GM19468 (cell line): ENCODE data around the gene SORCS1.

Experiments used
- ATAC-seq: cut with Tn5 transposase; IDR thresholded peaks from one replicate; pipeline ENCODE4 v1.9.1; 2021; ENCODE audit warnings: mild to moderate bottlenecking, moderate library complexity, moderate number of reproducible peaks; ENCODE audit not compliant: unreplicated experiment; ENCODE audit errors: extremely low read depth

SORCS1 gene

DNA sequence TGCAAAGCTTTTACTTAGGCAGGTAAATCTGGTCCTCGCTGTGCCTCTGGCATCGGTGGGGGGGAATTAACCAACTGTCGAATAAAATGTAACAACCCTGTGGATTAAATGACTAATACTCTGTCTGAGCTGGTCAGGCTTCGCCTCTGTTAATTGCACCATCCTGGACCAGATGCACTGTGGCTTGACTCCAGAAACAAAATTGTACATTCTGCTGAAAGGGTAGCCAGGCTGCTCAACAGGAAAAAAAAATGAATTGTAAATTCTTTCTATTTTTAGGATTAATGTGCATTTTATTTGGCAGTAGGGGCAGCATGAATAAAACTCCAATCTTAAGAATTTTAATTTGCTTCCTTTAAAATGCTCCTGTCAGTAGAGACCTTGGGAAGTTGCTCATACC is 389.4 kb downstream of the SORCS1 start:
- ATAC-seq, result no peak

DNA sequence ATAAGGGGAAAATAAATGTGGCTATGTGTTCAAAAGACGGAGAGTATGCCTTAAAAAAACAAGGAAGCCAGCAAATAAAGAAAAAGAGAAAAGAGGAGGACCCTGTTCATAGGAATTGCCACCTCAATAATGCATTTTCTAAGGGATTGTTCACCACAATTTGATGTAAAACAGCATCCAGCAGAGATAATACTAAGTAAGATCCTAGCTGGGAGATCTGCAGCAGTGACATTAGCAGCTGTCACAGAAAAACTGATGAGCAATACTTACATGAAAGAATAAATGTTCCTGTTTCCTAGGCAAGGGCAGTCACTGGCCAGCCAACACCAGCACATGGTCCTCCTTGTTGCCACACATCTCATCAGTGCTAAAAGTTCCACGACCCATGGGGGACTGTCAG is 391.5 kb downstream of the SORCS1 start:
- ATAC-seq, result no peak

- no peak for ATAC-seq
Observed at GRCh38 chr10:106771154-106771553, 393.4 kb downstream of the SORCS1 start.

DNA sequence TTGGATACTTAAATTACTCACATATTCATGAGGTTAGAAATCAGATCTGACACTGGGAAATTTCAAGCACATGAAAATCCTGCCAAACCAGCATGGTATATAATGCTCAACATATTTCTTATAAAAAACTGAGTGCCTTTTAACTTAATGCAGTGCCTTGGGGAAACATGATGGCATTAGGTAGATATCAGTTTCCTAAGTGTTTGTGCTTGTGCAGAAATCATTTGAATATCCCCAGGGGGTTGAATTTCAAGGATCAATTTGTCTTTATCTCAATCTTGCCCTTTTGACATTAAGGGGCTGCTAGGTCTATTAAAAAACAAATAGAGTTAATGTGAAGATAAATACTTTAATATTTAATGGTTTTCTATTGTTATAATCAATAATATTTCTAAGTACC is 396.3 kb downstream of the SORCS1 start:
- no peak for ATAC-seq

DNA sequence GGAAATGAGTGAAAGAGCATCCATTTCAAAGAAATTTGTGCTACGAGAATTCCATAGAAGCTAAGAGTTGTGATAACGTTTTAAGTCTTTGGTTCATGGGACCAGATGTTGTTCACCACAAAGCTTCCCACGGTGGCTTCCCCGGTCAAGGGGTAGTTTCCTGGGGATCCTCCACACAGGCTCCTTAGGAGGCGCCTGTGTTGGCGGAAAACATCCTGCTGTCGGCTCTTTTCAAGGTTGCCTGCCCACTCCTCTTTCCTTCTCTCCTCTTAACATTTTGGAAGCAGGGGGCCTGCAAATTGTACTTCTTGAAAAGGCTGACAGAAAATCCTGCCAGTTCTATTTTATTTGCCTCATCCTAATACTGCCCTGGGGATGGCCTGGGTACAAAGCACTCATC is 398.6 kb downstream of the SORCS1 start:
- ATAC-seq, result no peak

GRCh38 chr10:106765241-106765754 is 399.2 kb downstream of the SORCS1 start:
- ATAC-seq, result no peak

- ATAC-seq, result no peak
Observed at GRCh38 chr10:106764360-106764759, 400.1 kb downstream of the SORCS1 start.

DNA sequence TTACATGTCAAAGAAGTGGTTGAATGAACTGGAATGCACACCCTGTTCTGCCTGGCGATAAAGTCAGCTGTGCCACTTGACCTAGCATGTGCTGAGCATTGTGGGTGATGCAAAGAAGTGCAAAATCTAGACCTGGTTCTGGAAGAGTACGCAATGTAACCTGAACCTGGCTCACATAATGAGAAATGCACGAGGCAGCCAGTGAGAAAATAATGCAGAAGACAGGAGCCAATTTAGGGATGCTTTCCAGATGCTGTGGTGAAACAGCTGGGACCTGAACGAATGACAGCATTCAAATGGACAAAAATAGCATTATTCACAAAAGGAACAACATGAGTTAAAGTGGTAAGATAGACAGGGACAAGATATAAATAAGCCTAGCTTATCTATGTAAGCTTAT is 402.6 kb downstream of the SORCS1 start:
- no peak for ATAC-seq

DNA sequence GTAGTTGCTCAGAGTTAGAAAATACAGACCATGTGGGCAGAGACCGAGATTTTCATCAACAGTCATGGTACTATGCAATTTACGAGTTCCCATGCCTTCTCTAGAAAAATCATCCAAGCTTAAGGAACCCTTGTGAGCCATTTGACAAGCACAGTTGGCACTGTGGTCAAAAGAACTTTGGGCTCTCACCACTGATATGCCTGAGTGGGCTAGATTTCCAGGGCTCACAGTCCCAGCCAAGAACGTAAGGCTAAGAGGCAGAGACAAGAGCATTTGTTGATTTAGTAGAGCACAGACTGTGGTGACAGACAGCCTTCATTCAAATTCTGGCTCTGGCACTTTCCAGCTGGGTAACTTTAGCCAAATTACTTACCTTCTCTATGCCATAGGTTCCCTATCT is 407.0 kb downstream of the SORCS1 start:
- ATAC-seq, result no peak

GRCh38 chr10:106751091-106751490 is 413.4 kb downstream of the SORCS1 start:
- ATAC-seq, result no peak

GRCh38 chr10:106746868-106747267 is 417.6 kb downstream of the SORCS1 start:
- no peak for ATAC-seq

DNA sequence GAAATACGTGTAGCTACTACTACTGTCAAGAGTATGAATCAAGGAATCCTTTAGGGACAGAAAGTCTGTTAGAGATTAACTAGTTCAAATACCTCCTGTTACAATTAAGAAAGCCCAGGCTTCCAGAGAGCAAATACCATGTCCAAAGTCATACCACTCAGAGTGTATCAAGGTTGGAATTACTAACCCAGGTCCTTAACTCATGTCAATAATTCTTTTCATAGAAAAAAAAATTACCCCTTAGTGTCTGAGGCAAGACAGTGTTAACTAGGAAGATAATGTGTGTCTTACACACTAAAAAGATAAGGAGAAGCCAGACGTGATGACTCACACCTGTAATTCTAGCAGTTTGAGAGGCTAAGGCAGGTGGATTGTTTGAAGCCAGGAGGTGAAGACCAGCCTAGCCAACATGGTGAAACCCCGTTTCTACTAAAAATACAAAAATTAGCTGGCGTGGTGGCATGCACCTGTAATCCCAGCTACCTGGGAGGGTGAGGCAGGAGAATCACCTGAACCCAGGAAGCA is 423.4 kb downstream of the SORCS1 start:
- no peak for ATAC-seq

DNA sequence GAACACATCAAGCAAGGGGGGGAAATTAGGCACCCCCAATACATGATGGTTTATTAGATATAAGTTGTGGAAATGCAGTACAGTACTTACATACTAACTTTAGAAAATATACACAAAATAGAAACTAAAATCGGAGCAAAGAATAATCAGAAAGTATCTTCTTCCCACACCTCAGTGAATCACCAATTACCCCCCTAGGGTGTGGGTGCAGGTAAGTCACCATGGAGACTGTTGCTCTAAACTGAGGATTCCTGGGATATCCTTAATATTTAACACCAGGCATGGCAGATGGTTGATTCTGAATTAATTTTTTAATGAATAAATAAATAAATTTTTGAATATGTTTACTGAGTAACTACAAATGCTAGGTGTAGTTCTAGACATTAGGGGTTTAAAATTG is 424.4 kb downstream of the SORCS1 start:
- no peak for ATAC-seq

GRCh38 chr10:106734220-106734619 is 430.3 kb downstream of the SORCS1 start:
- no peak for ATAC-seq

DNA sequence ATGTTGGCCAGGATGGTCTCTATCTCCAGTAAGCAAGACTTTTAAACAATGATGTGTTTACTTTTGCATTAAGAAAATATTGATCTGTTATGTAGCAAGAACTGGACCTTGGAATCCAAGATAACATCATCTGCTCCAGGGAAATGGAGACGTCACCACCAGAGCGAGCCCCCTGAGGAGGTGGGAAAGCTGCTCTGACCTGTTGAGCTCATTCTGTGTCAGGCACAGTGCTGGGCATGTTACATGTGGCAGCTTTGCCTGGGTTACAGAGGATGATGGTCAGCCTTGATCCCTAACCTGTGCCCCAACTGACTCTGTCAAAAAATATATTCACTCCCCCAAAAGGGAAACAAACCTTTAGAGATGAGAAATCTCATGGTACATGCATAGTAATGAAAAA is 436.3 kb downstream of the SORCS1 start:
- no peak for ATAC-seq

DNA sequence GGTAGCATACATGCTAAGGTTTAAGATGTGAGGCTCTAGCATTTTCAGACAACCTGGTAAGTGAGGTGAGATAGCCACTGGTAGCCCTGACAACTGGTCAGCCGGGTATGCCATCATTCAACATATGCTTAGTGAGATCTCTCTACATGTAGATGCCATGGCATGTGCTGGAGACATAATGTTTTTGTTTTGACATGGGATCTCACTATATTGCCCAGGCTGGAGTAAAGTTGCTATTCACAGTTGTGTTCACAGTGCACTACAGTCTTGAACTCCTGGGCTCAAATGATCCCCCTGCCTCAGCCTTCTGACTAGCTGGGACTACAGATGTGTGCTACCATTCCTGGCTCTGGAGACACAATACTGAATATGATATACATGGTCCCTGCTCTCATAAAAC is 437.3 kb downstream of the SORCS1 start:
- no peak for ATAC-seq

GRCh38 chr10:106722524-106722923 is 442.0 kb downstream of the SORCS1 start:
- no peak for ATAC-seq

DNA sequence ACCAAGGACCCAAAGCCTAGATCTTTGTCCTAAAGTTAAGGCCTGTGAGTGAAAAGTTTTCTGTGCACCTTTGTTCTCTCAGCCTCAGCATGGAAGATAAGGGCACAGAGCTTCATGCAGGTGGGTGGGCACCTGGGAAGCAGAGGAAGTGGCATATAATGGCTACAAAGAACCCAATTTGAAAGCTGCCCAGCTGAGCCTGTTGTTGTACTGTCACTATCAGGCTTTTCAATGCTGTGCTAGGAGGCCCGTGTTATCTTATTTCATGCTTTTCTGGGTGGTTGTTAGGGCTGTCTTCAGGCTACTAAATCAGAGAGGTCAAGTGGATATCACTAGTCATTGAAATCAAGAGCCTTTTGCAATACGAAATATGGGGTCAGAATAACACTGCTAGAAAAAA is 443.8 kb downstream of the SORCS1 start:
- no peak for ATAC-seq

DNA sequence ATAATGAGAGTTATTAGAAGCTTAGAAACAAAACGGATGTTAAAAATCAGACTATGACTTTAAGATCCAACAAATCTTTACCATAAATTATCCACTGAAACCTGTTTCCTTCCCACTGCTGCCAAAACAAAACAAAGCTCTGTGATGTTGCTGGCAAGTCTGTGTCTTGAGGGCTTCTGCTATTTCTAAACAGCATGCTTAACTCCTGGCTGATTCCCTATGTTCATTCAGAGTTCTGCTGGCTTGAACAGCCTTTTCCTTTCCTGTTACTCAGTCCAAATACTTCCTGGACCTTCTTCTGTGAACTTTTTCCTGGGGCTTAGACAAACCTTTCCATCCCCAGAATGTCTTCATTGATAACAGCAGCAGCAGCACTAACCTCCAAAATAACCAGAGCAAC is 448.1 kb downstream of the SORCS1 start:
- ATAC-seq, result no peak

GRCh38 chr10:106714734-106715555 is 449.6 kb downstream of the SORCS1 start:
- no peak for ATAC-seq

DNA sequence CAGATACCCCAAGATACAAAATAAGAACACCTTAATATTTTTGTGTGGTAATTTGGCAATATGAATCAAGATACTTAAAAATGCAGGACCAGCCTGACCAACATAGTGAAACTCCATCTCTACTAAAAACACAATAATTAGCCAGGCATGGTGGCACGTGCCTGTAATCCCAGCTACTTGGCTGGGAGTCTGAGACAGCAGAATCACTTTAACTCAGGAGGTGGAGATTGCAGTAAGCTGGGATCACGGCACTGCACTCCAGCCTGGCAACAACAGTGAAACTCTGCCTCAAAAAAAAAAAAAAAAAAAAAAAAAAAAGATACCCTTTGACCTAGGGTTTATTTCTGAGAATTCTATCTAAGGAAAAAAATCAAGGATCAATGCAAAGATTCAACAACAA is 450.7 kb downstream of the SORCS1 start:
- no peak for ATAC-seq

GRCh38 chr10:106712988-106713387 is 451.5 kb downstream of the SORCS1 start:
- ATAC-seq, result peak; percentile 32
